H4 (cell line): ENCODE measurements around the gene HK1. TPM values are rescaled to one million over a fixed set of nuclear protein-coding genes. Genes with fewer than 3 reads are reported as not detected.

Experiments used
- DNase-seq: peaks from one replicate; pipeline ENCODE4 v3.0.0-alpha.2; 2015; ENCODE audit warnings: low spot score
- total RNA-seq: library from RNA; depleted of rRNA; stranded (reverse); fragments of >200 nt; shearing (Covaris generic); gene quantifications from 2 replicates; pipeline ENCODE4 v1.2.3, GENCODE V29; 2014

HK1 gene
- total RNA-seq, 1 experiment from 2014 or later: 32.1 TPM

GRCh38 chr10:69419096-69419743, 140.9 kb downstream of the HK1 start:
- DNase-seq: no peak

GRCh38 chr10:69419744-69420126, 141.4 kb downstream of the HK1 start:
- no peak for DNase-seq

- peak; percentile 29 for DNase-seq
Measured at GRCh38 chr10:69421611-69422308, 143.5 kb downstream of the HK1 start.

- DNase-seq: no peak
Measured at GRCh38 chr10:69422676-69423075, 144.4 kb downstream of the HK1 start.

GRCh38 chr10:69425041-69425440, 146.7 kb downstream of the HK1 start:
- no peak for DNase-seq

GRCh38 chr10:69425511-69426298, 147.4 kb downstream of the HK1 start:
- DNase-seq: no peak

GRCh38 chr10:69426376-69426727, 148.1 kb downstream of the HK1 start:
- DNase-seq: no peak

- no peak for DNase-seq
Measured at GRCh38 chr10:69428165-69428564, 149.9 kb downstream of the HK1 start.

GRCh38 chr10:69434169-69434568, 155.9 kb downstream of the HK1 start:
- no peak for DNase-seq

- no peak for DNase-seq
Measured at GRCh38 chr10:69434926-69435325, 156.6 kb downstream of the HK1 start.

- no peak for DNase-seq
Measured at GRCh38 chr10:69435966-69436520, 157.7 kb downstream of the HK1 start.

GRCh38 chr10:69437321-69438259, 159.3 kb downstream of the HK1 start:
- DNase-seq: no peak

GRCh38 chr10:69438536-69439349, 160.4 kb downstream of the HK1 start:
- peak; percentile 57 for DNase-seq

GRCh38 chr10:69439350-69439739, 161.0 kb downstream of the HK1 start:
- DNase-seq: peak; percentile 47

- peak; percentile 83 for DNase-seq
Measured at GRCh38 chr10:69439813-69440506, 161.7 kb downstream of the HK1 start.

GRCh38 chr10:69443354-69443753, 165.1 kb downstream of the HK1 start:
- DNase-seq: no peak

GRCh38 chr10:69445041-69445440, 166.7 kb downstream of the HK1 start:
- no peak for DNase-seq

- no peak for DNase-seq
Measured at GRCh38 chr10:69446229-69446628, 167.9 kb downstream of the HK1 start.

GRCh38 chr10:69446650-69447151, 168.4 kb downstream of the HK1 start:
- peak; percentile 73 for DNase-seq

GRCh38 chr10:69449841-69450240, 171.5 kb downstream of the HK1 start:
- peak; percentile 81 for DNase-seq
